Suprapubic skin (tissue), 4 donors: ENCODE results near the gene EMILIN3. TPM values are rescaled to one million over a fixed set of nuclear protein-coding genes. Genes with fewer than 3 reads are reported as not detected.

Experiments used
- DNase-seq, 2 donors: peaks; one replicate each; pipeline ENCODE4 v3.0.0-alpha.2; 2019; ENCODE audit warnings: low spot score in 2 of 2
- H3K27ac ChIP-seq: fragments of 200-600 bp; sonication (generic); one replicate; pipeline ENCODE4 v1.5.1; 2019
- H3K27me3 ChIP-seq: fragments of 200-600 bp; sonication (generic); one replicate; pipeline ENCODE4 v1.5.1; 2019
- H3K36me3 ChIP-seq: fragments of 200-600 bp; sonication (generic); one replicate; pipeline ENCODE4 v1.5.1; 2019
- H3K4me1 ChIP-seq: fragments of 200-600 bp; sonication (generic); one replicate; pipeline ENCODE4 v1.5.1; 2019
- H3K4me3 ChIP-seq: fragments of 200-600 bp; sonication (generic); one replicate; pipeline ENCODE4 v1.5.1; 2019; ENCODE audit warnings: mild to moderate bottlenecking
- H3K9me3 ChIP-seq: fragments of 200-600 bp; sonication (generic); one replicate; pipeline ENCODE4 v1.5.1; 2019
- EP300 ChIP-seq: sonication (generic); formaldehyde crosslinking; IDR thresholded peaks from one replicate; pipeline ENCODE4 v1.6.1; 2017; ENCODE audit warnings: antibody characterized with exemption
- POLR2A ChIP-seq, 2 donors: fragments of 450-650 bp; IDR thresholded peaks; one replicate each; pipeline ENCODE4 v1.6.1; 2017; ENCODE audit warnings: antibody characterized with exemption in 2 of 2, mild to moderate bottlenecking in 2 of 2, moderate library complexity in 2 of 2
- POLR2AphosphoS5 ChIP-seq, 3 donors: sonication (generic); formaldehyde crosslinking; IDR thresholded peaks; one replicate each; pipeline ENCODE4 v1.6.1; 2017; ENCODE audit warnings: antibody characterized with exemption in 3 of 3
- WGBS: methylation state at CpG from one replicate; pipeline ENCODE4 v1.1.5; 2018; 5-methylcytosine and 5-hydroxymethylcytosine counted together
- total RNA-seq, 4 donors: library from RNA; depleted of rRNA; stranded (reverse); fragments of >200 nt; gene quantifications; one replicate each; pipeline ENCODE4 v1.1.0, GENCODE V29; 2016
- TF ChIP-seq, protein P1 (sequence below), 2 donors: fragments of 200-600 bp in 1 of 2; fragments of 450-650 bp in 1 of 2; sonication (generic) in 1 of 2; IDR thresholded peaks; one replicate each; pipeline ENCODE4 v1.5.1; 2016 to 2019; ENCODE audit warnings: antibody characterized with exemption in 2 of 2, mild to moderate bottlenecking in 1 of 2, moderate library complexity in 1 of 2

The EMILIN3 gene
- total RNA-seq, 4 donors from 2014 or later, result 4.4 to 7.5 (median 5.7) TPM

DNA sequence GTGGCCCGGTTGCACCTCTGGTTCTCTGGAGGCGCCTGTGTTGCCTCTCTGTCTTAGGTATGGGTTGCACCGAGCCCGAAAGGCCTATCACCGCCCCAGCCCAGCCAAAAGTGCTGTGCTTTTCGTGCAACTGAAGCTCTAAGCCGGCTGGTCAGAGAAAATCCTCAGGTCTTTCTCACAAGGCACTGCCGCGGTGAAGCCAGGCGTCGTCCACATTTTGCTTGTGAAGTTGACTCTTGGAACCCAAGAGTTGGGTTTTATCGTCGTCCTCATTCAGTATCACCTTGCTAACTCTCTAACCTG lies 726 bp upstream of the EMILIN3 start:
- Histone ChIP-seq H3K36me3 (no peaks in the 10 kb centered on the region), H3K4me1 (peaks cover 14% of the 10 kb centered on the region), H3K4me3 (no peak overlapping the region), H3K27me3 (peaks cover 36% of the 10 kb centered on the region), H3K27ac (no peak overlapping the region), H3K9me3 (no peaks in the 10 kb centered on the region)
- 85% methylated on average over 13 of the region's 13 CpGs for WGBS
- DNase-seq, result no peak
- TF ChIP-seq, protein P1, sequence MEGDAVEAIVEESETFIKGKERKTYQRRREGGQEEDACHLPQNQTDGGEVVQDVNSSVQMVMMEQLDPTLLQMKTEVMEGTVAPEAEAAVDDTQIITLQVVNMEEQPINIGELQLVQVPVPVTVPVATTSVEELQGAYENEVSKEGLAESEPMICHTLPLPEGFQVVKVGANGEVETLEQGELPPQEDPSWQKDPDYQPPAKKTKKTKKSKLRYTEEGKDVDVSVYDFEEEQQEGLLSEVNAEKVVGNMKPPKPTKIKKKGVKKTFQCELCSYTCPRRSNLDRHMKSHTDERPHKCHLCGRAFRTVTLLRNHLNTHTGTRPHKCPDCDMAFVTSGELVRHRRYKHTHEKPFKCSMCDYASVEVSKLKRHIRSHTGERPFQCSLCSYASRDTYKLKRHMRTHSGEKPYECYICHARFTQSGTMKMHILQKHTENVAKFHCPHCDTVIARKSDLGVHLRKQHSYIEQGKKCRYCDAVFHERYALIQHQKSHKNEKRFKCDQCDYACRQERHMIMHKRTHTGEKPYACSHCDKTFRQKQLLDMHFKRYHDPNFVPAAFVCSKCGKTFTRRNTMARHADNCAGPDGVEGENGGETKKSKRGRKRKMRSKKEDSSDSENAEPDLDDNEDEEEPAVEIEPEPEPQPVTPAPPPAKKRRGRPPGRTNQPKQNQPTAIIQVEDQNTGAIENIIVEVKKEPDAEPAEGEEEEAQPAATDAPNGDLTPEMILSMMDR (IDR thresholded peaks at IDR 0.05), result no peak
- TF ChIP-seq POLR2AphosphoS5 (IDR thresholded peaks at IDR 0.05) (no peak), EP300 (no peak), POLR2A (IDR thresholded peaks at IDR 0.05) (no peak)

DNA sequence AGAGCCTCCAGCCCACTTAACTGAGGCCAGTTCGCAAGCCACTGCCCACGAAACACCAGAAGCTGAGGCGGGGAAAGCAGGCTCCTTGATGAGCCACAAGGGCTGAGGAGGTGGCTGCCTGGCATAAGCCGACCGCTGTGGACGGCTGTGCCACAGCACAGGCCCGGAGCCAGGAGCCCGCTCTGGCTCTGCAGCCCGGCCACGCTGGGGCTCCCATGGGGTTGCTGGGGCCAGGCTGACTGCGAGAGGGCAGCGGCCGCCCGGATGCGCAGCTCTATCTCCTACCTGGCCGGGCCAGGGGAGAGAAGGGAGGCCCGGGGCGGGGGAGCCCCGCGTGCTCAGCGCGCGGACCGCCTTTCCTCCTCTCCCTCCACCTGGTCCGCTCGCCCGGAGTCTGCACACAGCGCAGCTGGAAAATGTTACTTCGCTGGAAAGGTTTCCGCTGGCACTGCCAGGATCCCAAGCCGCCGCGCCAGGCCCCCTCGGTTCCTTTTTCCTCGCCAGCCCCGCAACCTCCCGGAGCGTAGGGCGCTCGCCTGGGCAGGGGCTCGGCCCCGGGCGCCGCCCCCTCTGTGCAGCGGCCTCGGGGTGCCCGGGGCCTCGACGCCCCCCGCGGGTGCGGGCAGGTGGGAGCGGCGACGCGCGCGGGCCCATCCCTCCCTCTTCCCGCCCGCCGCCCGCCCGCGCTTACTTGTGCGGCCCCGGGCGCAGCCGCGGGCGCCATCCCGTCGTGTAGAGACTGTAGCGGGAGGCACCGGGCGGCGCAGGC lies 657 bp downstream of the EMILIN3 start:
- 14% methylated on average over 13 of the region's 76 CpGs for WGBS
- Histone ChIP-seq H3K27me3 (peaks cover 36% of the 10 kb centered on the region), H3K27ac (no peak overlapping the region), H3K4me1 (peaks cover 14% of the 10 kb centered on the region), H3K9me3 (no peaks in the 10 kb centered on the region), H3K4me3 (peak overlapping the region; percentile 56), H3K36me3 (no peaks in the 10 kb centered on the region)
- TF ChIP-seq POLR2A (IDR thresholded peaks at IDR 0.05), result no peak
- no peak for TF ChIP-seq POLR2AphosphoS5 (IDR thresholded peaks at IDR 0.05)
- no peak for TF ChIP-seq EP300
- TF ChIP-seq, protein P1 (IDR thresholded peaks at IDR 0.05), result no peak
- peak in 1 of 2 donors; percentile 57 for DNase-seq

DNA sequence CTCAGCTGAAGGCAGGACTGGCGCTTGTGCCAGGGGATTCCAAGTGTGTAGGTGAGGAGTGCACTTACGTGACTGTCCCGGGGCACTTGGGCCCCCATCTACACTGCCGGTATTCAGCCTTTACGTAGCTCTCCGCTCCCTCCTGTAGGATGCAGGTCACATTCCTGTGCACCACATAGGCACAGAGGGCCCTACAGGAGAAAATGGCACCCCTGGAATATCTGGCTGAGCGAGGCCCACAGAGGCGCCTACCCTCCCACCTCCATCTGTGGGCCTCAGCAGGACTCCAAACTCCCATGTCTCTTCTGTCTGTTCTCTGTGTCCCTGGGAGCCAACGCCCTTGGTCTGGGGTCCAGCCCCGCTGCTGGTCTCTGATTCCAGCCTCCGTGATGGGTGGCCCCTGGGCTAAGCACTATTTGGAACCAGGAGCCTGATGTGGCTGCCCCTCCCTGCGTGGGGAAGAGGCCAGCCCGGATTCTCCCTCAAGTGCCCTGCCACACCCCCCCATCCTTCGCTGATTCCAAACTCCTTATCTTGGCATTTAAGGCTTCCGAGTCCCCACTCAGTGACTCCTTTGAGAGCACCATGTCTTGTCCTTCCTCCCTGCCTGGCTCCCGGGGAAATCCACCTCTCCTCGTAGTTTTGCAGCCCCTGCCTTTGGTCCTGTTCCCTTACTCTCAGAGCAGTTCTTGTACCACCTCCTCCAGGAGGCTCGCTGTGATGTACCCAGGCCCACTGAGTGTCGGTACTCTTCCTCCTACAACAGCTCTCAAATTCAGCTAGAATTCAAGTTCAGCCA lies 1.5 kb downstream of the EMILIN3 start:
- Histone ChIP-seq H3K27me3 (peaks cover 36% of the 10 kb centered on the region), H3K27ac (no peak overlapping the region), H3K4me3 (peak overlapping the region; percentile 56), H3K4me1 (peaks cover 14% of the 10 kb centered on the region), H3K9me3 (no peaks in the 10 kb centered on the region), H3K36me3 (no peaks in the 10 kb centered on the region)
- peak in 1 of 2 donors; percentile 47 for DNase-seq
- TF ChIP-seq POLR2AphosphoS5 (IDR thresholded peaks at IDR 0.05) (no peak), EP300 (no peak), POLR2A (IDR thresholded peaks at IDR 0.05) (no peak)
- TF ChIP-seq, protein P1 (IDR thresholded peaks at IDR 0.05), result no peak
- 83% methylated on average over 16 of the region's 19 CpGs for WGBS

DNA sequence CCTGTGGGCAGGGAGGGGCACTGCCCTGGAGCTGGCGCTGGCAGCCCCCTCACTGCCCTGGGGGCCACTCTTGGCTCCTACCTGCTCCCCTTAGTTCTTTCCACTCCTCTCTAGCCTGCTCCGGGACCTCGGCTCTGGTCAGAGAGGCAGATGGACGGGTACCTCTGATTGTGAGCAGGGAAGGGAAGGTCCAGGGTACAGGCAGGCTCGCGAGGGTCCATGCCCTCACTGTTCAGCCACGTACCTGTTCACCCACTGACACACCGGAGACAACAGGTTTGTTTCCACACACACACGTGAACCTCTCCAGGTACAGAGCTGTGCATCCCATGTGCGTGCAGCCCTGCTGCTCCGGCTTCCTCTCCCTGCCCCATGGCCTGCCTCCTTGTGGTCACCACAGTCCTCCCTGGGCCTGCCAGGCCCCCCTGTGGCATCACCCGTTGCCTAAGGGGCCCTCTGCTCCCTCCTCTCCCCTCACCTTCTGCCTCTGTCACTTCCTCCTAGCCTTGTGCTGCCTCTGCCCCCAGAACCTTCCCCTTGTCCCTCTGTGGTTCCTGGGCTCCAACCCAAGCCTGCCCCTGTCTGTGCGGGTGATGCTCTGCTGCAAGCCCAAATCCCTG lies 2.3 kb downstream of the EMILIN3 start:
- 94% methylated on average over 13 of the region's 13 CpGs for WGBS
- peaks cover 36% of the 10 kb centered on the region for H3K27me3 ChIP-seq
- TF ChIP-seq POLR2A (IDR thresholded peaks at IDR 0.05) (no peak), POLR2AphosphoS5 (IDR thresholded peaks at IDR 0.05) (no peak), EP300 (no peak)
- no peak overlapping the region for H3K4me3 ChIP-seq
- H3K27ac ChIP-seq, result no peak overlapping the region
- peaks cover 14% of the 10 kb centered on the region for H3K4me1 ChIP-seq
- DNase-seq, result no peak
- H3K36me3 ChIP-seq, result peaks cover 5% of the 10 kb centered on the region
- no peaks in the 10 kb centered on the region for H3K9me3 ChIP-seq

DNA sequence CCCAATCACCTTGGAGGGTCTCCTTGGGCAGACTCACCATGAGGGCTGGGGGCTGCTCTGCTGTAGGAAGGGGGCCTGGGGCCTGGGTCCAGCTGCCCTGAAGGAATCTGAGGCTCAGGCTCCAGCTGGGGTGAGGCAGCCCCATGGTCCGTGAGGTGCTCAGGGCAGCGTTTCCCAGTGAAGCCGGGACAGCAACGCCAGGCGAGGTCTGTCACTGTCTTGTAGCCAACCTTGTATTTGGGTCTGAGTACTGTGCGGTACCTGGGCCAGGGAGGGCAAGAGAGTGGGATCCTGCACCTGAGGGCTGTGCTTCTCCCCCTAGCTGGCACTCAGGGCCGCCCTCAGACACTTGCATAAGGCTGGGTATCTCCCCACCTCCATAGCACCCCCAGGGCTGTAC lies 3.0 kb downstream of the EMILIN3 start:
- 83% methylated on average over 1 of the region's 7 CpGs for WGBS
- TF ChIP-seq, protein P1 (IDR thresholded peaks at IDR 0.05), result no peak
- TF ChIP-seq POLR2A (IDR thresholded peaks at IDR 0.05), result no peak
- no peak for TF ChIP-seq EP300
- no peak for TF ChIP-seq POLR2AphosphoS5 (IDR thresholded peaks at IDR 0.05)
- peaks cover 36% of the 10 kb centered on the region for H3K27me3 ChIP-seq
- peaks cover 7% of the 10 kb centered on the region for H3K36me3 ChIP-seq
- no peaks in the 10 kb centered on the region for H3K9me3 ChIP-seq
- no peak overlapping the region for H3K27ac ChIP-seq
- DNase-seq, result no peak
- H3K4me1 ChIP-seq, result peaks cover 14% of the 10 kb centered on the region
- no peak overlapping the region for H3K4me3 ChIP-seq
